HG02970 (cell line): Measurements from ENCODE around the gene PIAS2.
"Not testable (repeated sequence)": the region's sequence is repeated elsewhere in the genome, so short reads cannot be mapped to it uniquely, and the experiment has no call there.

Experiments
- ATAC-seq: cut with Tn5 transposase; IDR thresholded peaks from one replicate; pipeline ENCODE4 v1.9.1; 2021; ENCODE audit warnings: mild to moderate bottlenecking, moderate library complexity, moderate number of reproducible peaks; ENCODE audit not compliant: unreplicated experiment, low FRiP score

Gene PIAS2

GRCh38 chr18:46917108-46917802 lies at the start of gene PIAS2, which contains the start of gene KATNAL2:
Gene PIAS2 (minus strand): TSS chr18:46917507. CDS start chr18:46917345, 162 bp downstream.
Gene KATNAL2 (plus strand): TSS chr18:46917602. CDS start chr18:46946873, 29,271 bp downstream.
- peak; percentile 83 for ATAC-seq

- not testable (repeated sequence) for ATAC-seq
Observed at GRCh38 chr18:46966266-46966665, 49.0 kb upstream of the PIAS2 start.

- not testable (repeated sequence) for ATAC-seq
Observed at GRCh38 chr18:46964579-46965293, 47.4 kb upstream of the PIAS2 start.

- not testable (repeated sequence) for ATAC-seq
Observed at GRCh38 chr18:46963656-46964578, 46.6 kb upstream of the PIAS2 start.

GRCh38 chr18:46958209-46958608 lies 40.9 kb upstream of the PIAS2 start:
- ATAC-seq, result no peak

- no peak for ATAC-seq
Observed at GRCh38 chr18:46953195-46953594, 35.9 kb upstream of the PIAS2 start.

GRCh38 chr18:46950064-46950656 lies 32.9 kb upstream of the PIAS2 start:
- ATAC-seq, result no peak

- peak; percentile 90 for ATAC-seq
Observed at GRCh38 chr18:46946656-46947282, 29.5 kb upstream of the PIAS2 start.

- ATAC-seq, result no peak
Observed at GRCh38 chr18:46942646-46943045, 25.3 kb upstream of the PIAS2 start.

GRCh38 chr18:46939998-46940571 lies 22.8 kb upstream of the PIAS2 start:
- no peak for ATAC-seq

GRCh38 chr18:46939337-46939963 lies 22.1 kb upstream of the PIAS2 start:
- no peak for ATAC-seq

GRCh38 chr18:46920653-46921052 lies 3.3 kb upstream of the PIAS2 start:
- no peak for ATAC-seq

GRCh38 chr18:46920067-46920466 lies 2.8 kb upstream of the PIAS2 start:
- no peak for ATAC-seq

- no peak for ATAC-seq
Observed at GRCh38 chr18:46917803-46918600, 695 bp upstream of the PIAS2 start.

- ATAC-seq, result no peak
Observed at GRCh38 chr18:46916551-46917107, 678 bp downstream of the PIAS2 start.

GRCh38 chr18:46915800-46916550 lies 1.3 kb downstream of the PIAS2 start:
- ATAC-seq, result no peak

GRCh38 chr18:46910856-46911255 lies 6.5 kb downstream of the PIAS2 start:
- ATAC-seq, result no peak
